CD1c-positive myeloid dendritic cell (primary cell): ENCODE results near the gene HYOU1.
"Not testable (repeated sequence)": the region's sequence is repeated elsewhere in the genome, so short reads cannot be mapped to it uniquely, and the experiment has no call there.

Source experiments
- DNase-seq: peaks from one replicate; pipeline ENCODE4 v3.0.0-alpha.2; 2016; ENCODE audit errors: extremely low spot score

Gene HYOU1

DNA sequence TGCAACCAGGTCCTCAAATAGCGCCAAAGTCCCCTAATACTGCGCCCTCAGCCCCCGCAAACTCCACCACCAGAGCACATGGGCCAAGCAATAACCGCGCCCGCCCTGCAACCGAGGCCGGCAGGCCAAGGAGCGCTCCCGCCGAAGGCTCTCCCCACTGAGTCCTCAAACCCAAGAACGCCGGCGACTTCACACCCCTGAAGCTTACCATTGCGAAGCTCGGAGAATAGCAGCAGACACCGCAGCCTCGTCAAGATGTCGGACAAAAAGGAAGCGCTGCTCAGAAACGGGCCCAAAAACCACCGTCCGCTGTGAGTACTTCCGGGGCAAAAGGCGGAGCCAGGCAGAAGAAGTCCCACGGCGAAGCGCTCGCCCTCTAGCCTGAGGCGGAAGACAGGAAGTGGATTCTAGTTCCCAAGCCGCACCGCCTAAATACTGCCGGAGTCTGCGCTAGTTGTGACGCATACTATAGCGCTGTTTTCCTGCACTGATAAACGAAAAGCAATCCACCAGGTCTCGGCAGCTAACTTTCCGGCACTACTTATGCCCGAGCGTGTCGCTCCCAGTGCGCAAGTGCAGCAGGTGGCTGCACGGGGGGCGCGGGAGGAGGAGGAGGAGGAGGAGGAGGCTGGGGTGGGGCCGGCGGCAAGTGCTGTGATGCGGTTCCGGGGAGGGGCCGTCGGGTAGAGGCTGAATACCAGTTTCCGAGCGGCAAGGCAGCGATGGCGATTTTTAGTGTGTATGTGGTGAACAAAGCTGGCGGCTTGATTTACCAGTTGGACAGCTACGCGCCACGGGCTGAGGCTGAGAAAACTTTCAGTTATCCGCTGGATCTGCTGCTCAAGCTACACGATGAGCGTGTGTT is 38.7 kb downstream of the HYOU1 start, which contains the start of the genes RPS25 and TRAPPC4:
Gene RPS25, minus strand, starts transcription at position 270 of the 865 bp plus-strand sequence. Its CDS starts 59 bp downstream, at position 211.
Gene TRAPPC4, plus strand, starts transcription at position 693 of the 865 bp plus-strand sequence. Its CDS starts 30 bp downstream, at position 723.
- DNase-seq = peak; percentile 98

DNA sequence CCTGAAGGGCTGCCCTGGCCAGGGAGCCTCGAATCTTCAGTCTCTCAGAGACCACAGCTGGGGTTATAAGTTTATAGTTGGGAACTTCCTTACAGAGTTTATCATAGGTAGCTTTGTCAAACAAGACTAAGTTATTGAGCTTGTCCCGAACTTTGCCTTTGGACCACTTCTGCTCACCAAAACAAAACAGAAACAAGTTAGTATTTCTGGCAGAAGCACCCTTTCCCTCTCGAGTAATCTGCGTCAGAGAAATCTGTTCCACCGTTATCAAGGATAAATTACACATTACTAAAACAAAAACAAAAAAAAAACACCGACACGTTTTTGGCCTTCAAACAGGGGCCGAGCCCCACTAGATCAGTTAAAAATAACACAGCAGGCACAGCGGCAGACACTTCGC is 39.6 kb downstream of the HYOU1 start:
- not testable (repeated sequence) for DNase-seq

DNA sequence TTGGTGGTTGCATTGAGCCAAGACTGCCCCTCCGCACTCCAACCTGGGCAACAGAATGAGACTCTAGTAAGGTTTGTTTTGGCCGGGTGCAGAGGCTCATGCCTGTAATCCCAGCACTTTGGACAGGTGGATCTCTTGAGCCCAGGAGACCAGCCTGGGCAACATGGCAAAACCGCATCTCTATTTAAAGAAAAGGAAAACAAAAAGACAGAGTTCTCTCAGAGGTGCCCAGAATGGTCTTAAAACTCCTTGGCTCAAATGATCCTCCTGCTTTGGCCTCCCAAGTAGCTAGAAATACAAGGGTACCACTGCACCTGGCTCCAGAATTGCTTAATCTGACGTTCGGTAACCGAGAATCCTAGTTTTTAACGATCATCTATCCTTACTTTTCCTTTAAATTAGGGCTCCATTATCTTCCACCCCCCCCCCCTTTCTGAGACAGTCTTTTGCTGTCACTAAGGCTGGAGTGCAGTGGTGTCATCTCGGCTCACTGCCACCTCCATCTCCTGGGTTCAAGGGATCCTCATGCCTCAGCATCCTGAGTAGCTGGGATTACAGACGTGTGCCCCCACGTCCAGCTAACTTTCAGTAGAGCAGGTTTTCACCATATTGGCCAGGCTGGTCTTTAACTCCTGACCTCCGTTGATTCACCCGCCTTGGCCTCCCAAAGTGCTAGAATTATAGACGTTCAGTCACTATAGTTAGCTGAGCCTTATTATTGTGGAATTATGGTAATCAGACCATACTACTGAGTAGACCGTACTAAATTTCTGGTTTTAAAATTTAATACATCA is 40.6 kb downstream of the HYOU1 start:
- DNase-seq = no peak

DNA sequence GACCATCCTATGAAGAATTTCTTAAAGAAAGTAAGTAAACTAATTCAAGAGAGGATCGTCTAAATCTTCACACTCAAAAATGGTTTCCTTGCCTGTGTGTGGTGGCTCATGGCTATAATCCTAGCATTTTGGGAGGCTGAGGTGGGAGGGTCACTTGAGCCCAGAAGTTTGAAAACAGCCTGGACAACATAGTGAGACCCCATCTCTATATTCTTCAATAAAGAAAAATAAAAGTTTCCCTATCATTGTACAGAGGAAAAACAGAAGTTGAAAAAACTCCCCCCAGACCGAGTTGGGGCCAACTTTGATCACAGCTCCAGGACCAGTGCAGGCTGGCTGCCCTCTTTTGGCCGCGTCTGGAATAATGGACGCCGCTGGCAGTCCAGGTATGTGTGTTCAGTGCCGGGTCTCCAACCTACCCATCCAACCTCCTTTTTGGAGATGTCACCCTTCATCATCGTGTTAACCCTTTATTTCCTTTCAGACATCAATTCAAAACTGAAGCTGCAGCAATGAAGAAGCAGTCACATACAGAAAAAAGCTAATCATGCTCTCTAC is 41.9 kb downstream of the HYOU1 start:
- DNase-seq = no peak

DNA sequence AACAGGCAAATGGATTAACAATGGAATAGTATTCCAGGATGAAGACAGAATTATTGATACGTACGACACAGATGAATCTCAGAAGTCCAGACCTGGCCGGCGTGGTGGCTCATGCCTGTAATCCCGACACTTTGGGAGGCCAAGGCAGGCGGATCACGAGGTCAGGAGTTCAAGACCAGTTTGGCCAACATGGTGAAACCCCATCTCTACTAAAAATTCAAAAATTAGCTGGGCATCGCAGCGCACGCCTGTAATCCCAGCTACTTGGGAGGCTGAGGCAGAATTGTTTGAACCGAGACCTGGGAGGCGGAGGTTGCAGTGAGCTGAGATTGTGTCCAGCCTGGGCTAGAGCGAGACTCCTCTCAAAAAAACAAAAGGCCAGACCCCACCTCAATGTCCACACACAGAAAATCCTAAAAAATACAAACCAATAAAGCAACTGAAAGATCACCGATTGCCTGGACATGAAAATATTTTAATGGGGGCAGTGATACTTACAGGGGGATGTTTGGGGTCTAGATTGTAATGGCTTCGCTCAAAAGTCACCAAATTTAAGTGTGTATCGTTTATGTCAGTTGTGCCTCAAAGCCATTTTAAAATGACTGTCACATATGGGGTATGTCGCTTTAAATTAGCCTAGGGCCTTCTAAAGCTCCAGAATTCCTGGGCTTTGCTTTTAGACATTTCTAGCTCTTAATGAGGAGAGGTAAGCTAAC is 42.6 kb downstream of the HYOU1 start:
- no peak for DNase-seq

DNA sequence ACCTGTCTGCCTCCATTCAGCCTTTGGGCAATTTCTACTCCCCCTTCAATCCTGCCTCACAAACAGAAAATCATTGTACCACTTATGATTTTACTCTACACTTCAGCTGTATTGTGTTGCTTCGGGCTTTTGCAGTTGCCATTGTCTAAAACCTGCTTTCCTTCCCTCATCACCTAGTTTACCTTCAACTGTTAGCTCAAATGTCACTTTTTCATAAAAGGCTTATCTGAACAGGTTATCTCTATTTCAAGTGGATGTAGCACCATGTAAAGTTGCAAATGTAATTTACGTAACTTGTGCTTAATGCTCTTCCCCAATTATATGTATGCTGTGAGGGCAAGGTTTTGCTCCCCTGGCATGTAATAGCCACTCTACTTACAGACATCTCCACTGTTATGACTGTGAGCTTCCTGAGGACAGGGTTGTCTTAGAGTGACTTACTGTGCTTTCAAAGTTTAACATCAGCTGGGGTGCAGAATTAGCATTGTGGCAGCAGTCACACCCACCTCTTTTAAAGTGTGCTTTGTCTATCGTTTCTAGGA is 44.3 kb downstream of the HYOU1 start:
- no peak for DNase-seq

DNA sequence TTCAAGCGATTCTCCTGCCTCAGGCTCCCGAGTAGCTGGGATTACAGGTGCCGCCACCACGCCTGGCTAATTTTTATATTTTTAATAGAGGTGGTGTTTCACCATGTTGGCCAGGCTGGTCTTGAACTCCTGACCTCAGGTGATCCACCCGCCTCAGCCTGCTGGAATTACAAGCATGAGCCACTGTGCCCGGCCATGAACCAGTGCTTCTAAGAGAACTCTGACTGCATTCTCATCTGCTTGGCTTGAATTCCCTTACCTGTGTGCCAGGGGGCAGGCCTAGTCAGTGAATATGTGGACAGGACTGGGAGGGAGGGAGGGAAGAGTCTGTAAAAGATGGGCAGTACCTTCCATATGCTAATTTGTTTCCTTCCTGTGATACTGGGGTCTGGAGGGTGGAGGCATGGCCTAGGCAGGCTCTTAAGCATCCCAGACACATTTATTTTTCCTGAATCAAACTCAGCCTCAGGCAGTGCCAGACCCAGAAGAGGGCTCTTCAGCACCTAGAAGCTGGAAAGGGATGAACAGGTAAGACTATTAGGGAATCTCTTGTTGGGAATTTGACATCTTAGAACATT is 45.4 kb downstream of the HYOU1 start:
- DNase-seq = no peak

DNA sequence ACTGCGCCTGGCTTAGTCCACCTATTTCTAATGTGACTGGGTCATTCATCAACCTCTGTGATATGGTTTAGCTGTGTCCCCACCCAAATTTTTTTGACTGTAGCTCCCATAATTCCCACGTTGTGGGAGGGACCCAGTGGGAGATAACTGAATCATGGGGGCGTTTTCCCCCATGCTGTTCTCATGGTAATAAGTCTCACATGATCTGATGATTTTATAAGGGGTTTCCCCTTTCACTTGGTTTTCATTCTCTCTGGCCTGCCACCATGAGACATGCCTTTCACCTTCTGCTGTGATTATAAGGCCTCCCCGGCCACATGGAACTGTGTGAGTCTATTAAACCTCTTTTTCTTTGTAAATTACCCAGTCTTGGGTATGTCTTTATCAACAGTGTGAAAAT is 50.3 kb downstream of the HYOU1 start:
- DNase-seq = no peak

DNA sequence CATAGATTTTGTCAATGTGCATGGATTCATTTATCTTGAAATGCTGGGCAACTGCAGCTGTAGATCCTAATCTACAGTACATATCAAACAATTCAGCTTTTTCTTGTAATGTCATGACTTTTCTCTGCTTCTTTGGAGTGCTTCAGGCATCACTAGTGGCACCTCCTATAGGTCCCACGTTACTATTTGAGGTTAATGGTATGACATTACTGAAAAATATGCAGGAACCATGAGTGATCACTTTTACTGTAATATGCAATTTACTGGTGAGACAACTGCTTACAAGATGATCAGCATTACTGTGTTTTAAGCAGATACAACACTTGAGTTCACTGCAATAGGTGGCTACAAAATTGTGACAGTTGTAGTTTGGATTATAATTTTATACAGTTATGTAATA is 56.1 kb downstream of the HYOU1 start:
- no peak for DNase-seq

DNA sequence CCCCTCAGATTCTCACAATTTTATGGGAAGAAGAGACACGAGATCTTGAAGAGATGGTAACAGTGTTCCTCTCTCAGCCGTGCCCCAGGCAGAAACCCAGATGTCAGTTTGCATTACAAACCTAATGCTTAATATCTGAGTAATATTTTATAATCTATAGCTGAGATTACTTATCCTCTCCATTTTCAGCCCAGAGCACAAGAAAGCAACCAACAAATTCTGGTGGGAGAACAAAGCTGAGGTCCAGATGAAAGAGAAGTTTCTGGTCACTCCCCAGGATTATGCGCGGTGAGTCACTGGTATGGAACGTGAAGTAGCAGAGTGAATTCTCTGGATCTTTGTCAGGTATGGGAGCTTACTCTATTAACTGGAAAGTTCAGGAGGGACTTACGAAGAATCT is 58.2 kb downstream of the HYOU1 start:
- DNase-seq = no peak

DNA sequence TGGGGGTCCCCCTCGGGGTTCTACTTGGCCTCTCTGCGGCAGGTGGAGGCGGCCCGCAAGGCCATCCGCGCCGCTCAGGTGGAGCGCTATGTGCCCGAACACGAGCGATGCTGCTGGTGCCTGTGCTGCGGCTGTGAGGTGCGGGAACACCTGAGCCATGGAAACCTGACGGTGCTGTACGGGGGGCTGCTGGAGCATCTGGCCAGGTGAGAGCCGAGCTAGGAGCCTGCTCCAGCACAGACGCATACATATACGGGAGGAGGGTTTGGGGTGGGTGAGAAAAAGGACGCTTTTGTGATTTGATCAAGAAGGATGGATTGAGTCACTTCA is 58.7 kb downstream of the HYOU1 start:
- no peak for DNase-seq

DNA sequence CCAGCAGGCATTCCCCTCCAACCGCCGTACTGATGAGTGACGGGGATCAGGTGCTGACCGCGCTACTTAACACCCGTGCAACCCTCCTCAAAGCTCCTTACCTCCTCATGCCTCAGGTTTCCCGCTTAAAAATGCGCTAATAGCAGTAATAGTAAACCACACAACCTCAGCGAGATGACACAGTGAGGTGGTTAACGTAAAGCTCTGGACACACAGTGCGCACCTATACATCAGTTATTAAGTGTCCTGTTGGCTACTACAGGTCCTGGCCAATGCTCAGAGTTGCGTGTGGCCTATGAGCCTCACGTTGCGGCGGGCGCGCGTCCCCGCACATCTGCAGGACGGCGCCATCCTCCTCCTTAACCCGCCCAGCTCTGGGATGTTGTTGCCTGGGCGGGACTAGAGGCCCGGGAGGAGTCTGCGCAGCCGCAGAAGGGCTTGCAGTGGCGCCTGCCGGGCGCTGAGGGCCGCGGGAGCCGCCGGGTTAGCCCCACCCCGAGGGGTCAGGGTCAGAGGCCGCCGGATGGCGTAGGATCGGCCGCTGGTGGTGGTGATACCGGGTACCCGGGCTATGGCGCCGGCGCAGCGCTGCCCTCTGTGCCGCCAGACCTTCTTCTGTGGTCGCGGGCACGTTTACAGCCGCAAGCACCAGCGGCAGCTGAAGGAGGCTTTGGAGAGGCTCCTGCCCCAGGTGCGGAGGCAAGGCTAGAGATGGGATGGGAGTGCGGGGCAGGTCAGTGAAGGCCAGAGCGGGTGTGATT is 59.2 kb downstream of the HYOU1 start, which contains the start of gene CENATAC:
Gene CENATAC, plus strand, starts transcription at position 512 of the 761 bp plus-strand sequence. Its CDS starts 60 bp downstream, at position 572.
- peak; percentile 98 for DNase-seq

DNA sequence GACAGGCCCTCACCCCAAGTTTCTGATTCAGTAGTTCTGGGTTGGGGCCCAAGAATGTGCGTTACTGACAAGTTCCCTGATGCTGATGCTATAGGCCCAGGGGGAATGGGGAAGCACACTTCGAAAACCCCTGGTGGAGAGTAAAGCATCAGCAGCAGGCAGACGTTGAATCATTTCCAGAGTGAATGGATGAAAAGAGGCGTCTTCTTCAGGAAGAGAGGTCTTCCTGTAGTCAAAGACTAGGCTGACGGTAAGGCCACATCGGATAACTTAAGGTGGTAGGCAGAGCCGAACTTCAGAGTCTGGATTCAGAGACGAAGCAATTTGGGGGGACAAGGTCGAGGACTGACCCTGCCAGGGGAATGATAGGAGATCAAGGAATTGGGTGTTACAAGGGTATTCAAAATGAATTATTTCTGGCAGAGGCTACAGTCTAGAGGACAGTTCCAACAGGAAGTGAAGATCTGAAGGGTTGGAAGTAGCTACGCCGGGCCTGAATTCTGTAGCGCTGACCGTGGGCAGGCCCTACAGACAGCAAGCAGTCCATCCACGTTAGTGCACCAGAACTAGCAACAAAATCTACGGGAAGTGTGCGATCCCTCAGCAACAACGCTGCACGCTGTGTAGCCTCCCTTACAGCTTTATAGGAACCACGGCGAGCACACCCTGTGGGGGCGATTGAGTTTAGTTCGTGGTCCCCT is 59.9 kb downstream of the HYOU1 start:
- DNase-seq = peak; percentile 67
